Measurements from ENCODE around the gene SCRT2. TPM values are rescaled to one million over a fixed set of nuclear protein-coding genes. Genes with fewer than 3 reads are reported as not detected.

The SCRT2 gene
- polyA plus RNA-seq, 1 of the 3 experiments (the other 2 are of a cell fraction) = not detected

DNA sequence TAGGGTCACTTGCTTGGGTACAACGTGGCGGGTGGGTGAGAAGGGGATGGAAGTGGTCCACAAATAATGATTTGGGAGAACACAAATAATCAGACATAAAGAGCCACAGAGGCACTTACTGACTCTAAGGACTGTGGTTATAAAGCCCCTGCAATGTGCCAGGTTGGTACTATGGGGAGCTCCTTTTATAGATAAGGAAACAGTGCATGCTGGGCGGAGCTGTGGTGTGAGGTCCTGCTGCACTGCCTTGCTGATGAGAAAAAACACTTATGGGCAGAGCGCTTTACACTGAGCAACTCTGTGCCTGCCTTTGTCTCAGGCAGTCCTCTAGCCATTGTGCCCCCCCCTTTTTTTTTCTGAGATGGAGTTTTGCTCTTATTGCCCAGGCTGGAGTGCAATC is 29.1 kb upstream of the SCRT2 start:
- ChIA-PET POLR2A (no interaction called here), CTCF (interaction anchor here (1.0 kb wide), 1 partner anchor 59 kb away, joined by 4 read pairs; no protein-coding TSS in a partner anchor)
- H3K9me3 ChIP-seq = no peaks in the 10 kb centered on the region
- H3K9ac ChIP-seq = no peak overlapping the region
- no peak overlapping the region for H3K27ac ChIP-seq (ENCODE audit: low read depth in 2 of 2, low read length in 1 of 2)
- H2AFZ ChIP-seq (ENCODE audit: low read depth) = no peak overlapping the region
- no peaks in the 10 kb centered on the region for H4K20me1 ChIP-seq (ENCODE audit: insufficient read depth)
- no peaks in the 10 kb centered on the region for H3F3A ChIP-seq (replicated peaks; ENCODE audit: insufficient read depth)
- H3K4me3 ChIP-seq (ENCODE audit: low read depth in 2 of 2, low read length in 1 of 2) = no peak overlapping the region
- peaks cover 8% of the 10 kb centered on the region; the same call in 1 of the 2 replicates for H3K27me3 ChIP-seq (ENCODE audit: insufficient read depth)
- H3K9me2 ChIP-seq = no peaks in the 10 kb centered on the region
- TF ChIP-seq GABPA (IDR thresholded peaks at IDR 0.05; ENCODE audit: low read depth) = no peak
- TF ChIP-seq SMC3 (IDR thresholded peaks at IDR 0.05; ENCODE audit: low read depth, low read length) = no peak
- no peak for TF ChIP-seq FOXJ3 (CRISPR knock-in tag; IDR thresholded peaks at IDR 0.05)
- no peak for TF ChIP-seq RFX5 (IDR thresholded peaks at IDR 0.05; ENCODE audit: low read length)
- no peak for TF ChIP-seq MXI1 (IDR thresholded peaks at IDR 0.05; ENCODE audit: low read depth, low read length)
- TF ChIP-seq RAD21 (IDR thresholded peaks at IDR 0.05; ENCODE audit: low read length) = no peak
- TF ChIP-seq TCF12 (IDR thresholded peaks at IDR 0.05) = no peak
- no peak for TF ChIP-seq EZH2phosphoT487 (IDR thresholded peaks at IDR 0.05; ENCODE audit: borderline replicate concordance, low read depth)
- no peak for TF ChIP-seq FOSL2 (IDR thresholded peaks at IDR 0.05; ENCODE audit: borderline replicate concordance, low read depth)
- TF ChIP-seq NFIC (IDR thresholded peaks at IDR 0.05; ENCODE audit: borderline replicate concordance) = no peak
- TF ChIP-seq, protein P1, sequence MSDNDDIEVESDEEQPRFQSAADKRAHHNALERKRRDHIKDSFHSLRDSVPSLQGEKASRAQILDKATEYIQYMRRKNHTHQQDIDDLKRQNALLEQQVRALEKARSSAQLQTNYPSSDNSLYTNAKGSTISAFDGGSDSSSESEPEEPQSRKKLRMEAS (IDR thresholded peaks at IDR 0.05; ENCODE audit: low read depth) = no peak
- TF ChIP-seq, protein P2, sequence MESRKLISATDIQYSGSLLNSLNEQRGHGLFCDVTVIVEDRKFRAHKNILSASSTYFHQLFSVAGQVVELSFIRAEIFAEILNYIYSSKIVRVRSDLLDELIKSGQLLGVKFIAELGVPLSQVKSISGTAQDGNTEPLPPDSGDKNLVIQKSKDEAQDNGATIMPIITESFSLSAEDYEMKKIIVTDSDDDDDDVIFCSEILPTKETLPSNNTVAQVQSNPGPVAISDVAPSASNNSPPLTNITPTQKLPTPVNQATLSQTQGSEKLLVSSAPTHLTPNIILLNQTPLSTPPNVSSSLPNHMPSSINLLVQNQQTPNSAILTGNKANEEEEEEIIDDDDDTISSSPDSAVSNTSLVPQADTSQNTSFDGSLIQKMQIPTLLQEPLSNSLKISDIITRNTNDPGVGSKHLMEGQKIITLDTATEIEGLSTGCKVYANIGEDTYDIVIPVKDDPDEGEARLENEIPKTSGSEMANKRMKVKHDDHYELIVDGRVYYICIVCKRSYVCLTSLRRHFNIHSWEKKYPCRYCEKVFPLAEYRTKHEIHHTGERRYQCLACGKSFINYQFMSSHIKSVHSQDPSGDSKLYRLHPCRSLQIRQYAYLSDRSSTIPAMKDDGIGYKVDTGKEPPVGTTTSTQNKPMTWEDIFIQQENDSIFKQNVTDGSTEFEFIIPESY (IDR thresholded peaks at IDR 0.05; ENCODE audit: borderline replicate concordance, low read depth) = no peak
- TF ChIP-seq, protein P3, sequence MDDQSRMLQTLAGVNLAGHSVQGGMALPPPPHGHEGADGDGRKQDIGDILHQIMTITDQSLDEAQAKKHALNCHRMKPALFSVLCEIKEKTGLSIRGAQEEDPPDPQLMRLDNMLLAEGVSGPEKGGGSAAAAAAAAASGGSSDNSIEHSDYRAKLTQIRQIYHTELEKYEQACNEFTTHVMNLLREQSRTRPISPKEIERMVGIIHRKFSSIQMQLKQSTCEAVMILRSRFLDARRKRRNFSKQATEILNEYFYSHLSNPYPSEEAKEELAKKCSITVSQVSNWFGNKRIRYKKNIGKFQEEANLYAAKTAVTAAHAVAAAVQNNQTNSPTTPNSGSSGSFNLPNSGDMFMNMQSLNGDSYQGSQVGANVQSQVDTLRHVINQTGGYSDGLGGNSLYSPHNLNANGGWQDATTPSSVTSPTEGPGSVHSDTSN (IDR thresholded peaks at IDR 0.05) = no peak
- no peak for TF ChIP-seq TAF1 (IDR thresholded peaks at IDR 0.05; ENCODE audit: borderline replicate concordance, low read depth, low read length)
- no peak for TF ChIP-seq SIN3A (IDR thresholded peaks at IDR 0.05; ENCODE audit: borderline replicate concordance, low read depth, low read length)
- TF ChIP-seq TEAD4 (IDR thresholded peaks at IDR 0.05; ENCODE audit: borderline replicate concordance, insufficient read depth) = no peak
- no peak for TF ChIP-seq FOXM1 (IDR thresholded peaks at IDR 0.05; ENCODE audit: low read depth)
- peaks cover 0 to 22% of the 10 kb centered on the region in 2 experiments; a peak in 1 of 4 replicates for H3K4me1 ChIP-seq (ENCODE audit: control insufficient read depth in 1 of 2, insufficient read depth in 2 of 2, low read depth in 1 of 2, low read length in 1 of 2)
- DNase-seq = no peak
- WGBS (ENCODE audit: low lambda C conversion rate) = 59% methylated on average over 4 of the region's 4 CpGs
- H3K4me2 ChIP-seq = no peak overlapping the region
- H3K79me2 ChIP-seq (ENCODE audit: insufficient read depth) = no peaks in the 10 kb centered on the region
- no peaks in the 10 kb centered on the region for H3K36me3 ChIP-seq (replicated peaks in 1 of 2; ENCODE audit: control insufficient read depth in 1 of 2, insufficient read depth in 2 of 2, low read length in 1 of 2)

Measured in SK-N-SH (cell line).